Neural cell (in vitro differentiated cells): ENCODE results near the gene IQCK. TPM values are rescaled to one million over a fixed set of nuclear protein-coding genes. Genes with fewer than 3 reads are reported as not detected.

Experiments used
- H2AFZ ChIP-seq: fragments of 200-600, 300-800 bp; sonication (generic), shearing (Covaris generic); 2 replicates; pipeline ENCODE4 v1.6.0; 2014; ENCODE audit warnings: low read depth, mild to moderate bottlenecking, antibody characterized with exemption, low read length, moderate library complexity
- H3F3A ChIP-seq: fragments of 200-600 bp; shearing (Covaris generic); 2 replicates; pipeline ENCODE4 v1.6.1; 2016; ENCODE audit warnings: mild to moderate bottlenecking, moderate library complexity, mixed read lengths, antibody characterized with exemption, low read length; ENCODE audit not compliant: insufficient read depth, poor library complexity, severe bottlenecking
- H3K27ac ChIP-seq: fragments of 200-600, 300-800 bp; sonication (generic), shearing (Covaris generic); 2 replicates; pipeline ENCODE4 v1.5.1; 2014; ENCODE audit warnings: mild to moderate bottlenecking, low read length, moderate library complexity
- H3K27me3 ChIP-seq: fragments of 300-800, 200-600 bp; sonication (generic), shearing (Covaris generic); 2 replicates; pipeline ENCODE4 v1.6.0; 2014; ENCODE audit warnings: mild to moderate bottlenecking, low read depth, low read length, moderate library complexity; ENCODE audit not compliant: insufficient read depth
- H3K36me3 ChIP-seq: fragments of 300-800, 200-600 bp; sonication (generic), shearing (Covaris generic); 2 replicates; pipeline ENCODE4 v1.5.1; 2014; ENCODE audit warnings: mild to moderate bottlenecking, antibody characterized with exemption, low read length, moderate library complexity; ENCODE audit not compliant: insufficient read depth
- H3K4me2 ChIP-seq: fragments of 300-800, 200-600 bp; sonication (generic), shearing (Covaris generic); 2 replicates; pipeline ENCODE4 v1.6.0; 2014; ENCODE audit warnings: mild to moderate bottlenecking, low read length
- H3K4me3 ChIP-seq: fragments of 300-800, 200-600 bp; sonication (generic), shearing (Covaris generic); 2 replicates; pipeline ENCODE4 v1.5.1; 2014; ENCODE audit warnings: mild to moderate bottlenecking, low read length, moderate library complexity
- H3K79me2 ChIP-seq: fragments of 200-600 bp; shearing (Covaris generic); replicated peaks from 2 replicates; pipeline ENCODE4 v1.6.0; 2014; ENCODE audit warnings: mild to moderate bottlenecking, low read length, moderate library complexity; ENCODE audit not compliant: insufficient read depth
- H3K9ac ChIP-seq: fragments of 300-800, 200-600 bp; sonication (generic), shearing (Covaris generic); 2 replicates; pipeline ENCODE4 v1.6.1; 2016; ENCODE audit warnings: mild to moderate bottlenecking, low read length, mixed read lengths
- H3K9me2 ChIP-seq: fragments of 200-600 bp; shearing (Covaris generic); 2 replicates; pipeline ENCODE4 v1.6.1; 2016; ENCODE audit warnings: mild to moderate bottlenecking, low read length, mixed read lengths; ENCODE audit not compliant: insufficient read depth
- H3K9me3 ChIP-seq: fragments of 200-600, 300-800 bp; sonication (generic), shearing (Covaris generic); 2 replicates; pipeline ENCODE4 v1.6.1; 2016; ENCODE audit warnings: mild to moderate bottlenecking, mixed run types, low read length, moderate library complexity, mixed read lengths
- H4K20me1 ChIP-seq: fragments of 200-600 bp; shearing (Covaris generic); 2 replicates; pipeline ENCODE4 v1.6.1; 2016; ENCODE audit warnings: mild to moderate bottlenecking, mixed run types; ENCODE audit not compliant: insufficient read depth
- CTCF ChIP-seq: fragments of 450-650 bp; IDR thresholded peaks from 2 replicates; pipeline ENCODE4 v1.5.1; 2014; ENCODE audit warnings: antibody characterized with exemption, mild to moderate bottlenecking, moderate library complexity; ENCODE audit not compliant: poor library complexity, severe bottlenecking
- EP300 ChIP-seq: fragments of 450-650 bp; conservative IDR thresholded peaks from 2 replicates; pipeline ENCODE4 v1.6.1; 2014; ENCODE audit warnings: antibody characterized with exemption, mild to moderate bottlenecking, moderate library complexity; ENCODE audit not compliant: poor library complexity, severe bottlenecking
- EZH2 ChIP-seq: fragments of 200-600, 300-800 bp; shearing (Covaris generic), sonication (generic); IDR thresholded peaks from 2 replicates; pipeline ENCODE4 v1.6.1; 2014; ENCODE audit warnings: antibody characterized with exemption, low read length, borderline replicate concordance, mild to moderate bottlenecking; ENCODE audit not compliant: insufficient read depth, poor library complexity, severe bottlenecking
- MXI1 ChIP-seq: fragments of 450-650 bp; conservative IDR thresholded peaks from 2 replicates; pipeline ENCODE4 v1.6.1; 2014; ENCODE audit warnings: antibody characterized with exemption, mild to moderate bottlenecking; ENCODE audit not compliant: poor library complexity, severe bottlenecking
- POLR2AphosphoS5 ChIP-seq: IDR thresholded peaks from 2 replicates; pipeline ENCODE4 v1.6.1; 2012
- RAD21 ChIP-seq: fragments of 450-650 bp; conservative IDR thresholded peaks from 2 replicates; pipeline ENCODE4 v1.6.1; 2014; ENCODE audit warnings: antibody characterized with exemption, mild to moderate bottlenecking, moderate library complexity
- REST ChIP-seq: IDR thresholded peaks from 2 replicates; pipeline ENCODE4 v1.6.1; 2012; ENCODE audit warnings: borderline replicate concordance
- SMC3 ChIP-seq: fragments of 450-650 bp; conservative IDR thresholded peaks from 2 replicates; pipeline ENCODE4 v1.6.1; 2014; ENCODE audit warnings: antibody characterized with exemption, mild to moderate bottlenecking, moderate library complexity; ENCODE audit not compliant: poor library complexity
- TAF1 ChIP-seq: IDR thresholded peaks from 2 replicates; pipeline ENCODE4 v1.6.1; 2012; ENCODE audit warnings: low read depth
- polyA plus RNA-seq: library from polyadenylated mRNA; depleted of rRNA; stranded (reverse); fragments of >200 nt; gene quantifications from 2 replicates; pipeline ENCODE4 v1.2.3, GENCODE V29; 2014

IQCK gene
- polyA plus RNA-seq, 1 donor from 2014 or later: 10.2 TPM

- Histone ChIP-seq H4K20me1 (no peaks in the 10 kb centered on the region), H3K79me2 (no peaks in the 10 kb centered on the region), H3F3A (peaks cover 8% of the 10 kb centered on the region), H3K9ac (peak overlapping the region; percentile 18), H3K4me3 (no peak overlapping the region), H3K27me3 (no peaks in the 10 kb centered on the region), H3K27ac (peak overlapping the region; percentile 65), H3K4me2 (peak overlapping the region; percentile 21), H3K36me3 (no peaks in the 10 kb centered on the region), H3K9me3 (no peaks in the 10 kb centered on the region), H3K9me2 (no peaks in the 10 kb centered on the region), H2AFZ (no peak overlapping the region)
- TF ChIP-seq CTCF (no peak), SMC3 (no peak), TAF1 (no peak), EP300 (no peak), MXI1 (no peak), REST (no peak), EZH2 (no peak), RAD21 (no peak), POLR2AphosphoS5 (no peak)
Measured at GRCh38 chr16:19784183-19784736, 66.2 kb downstream of the IQCK start.

- no peaks in the 10 kb centered on the region for H3K27me3 ChIP-seq
- H3K9me2 ChIP-seq: no peaks in the 10 kb centered on the region
- H2AFZ ChIP-seq: no peak overlapping the region
- TF ChIP-seq CTCF: no peak
- no peak for TF ChIP-seq EZH2
- TF ChIP-seq MXI1: no peak
- no peak for TF ChIP-seq TAF1
- TF ChIP-seq POLR2AphosphoS5: no peak
- no peak for TF ChIP-seq RAD21
- no peak for TF ChIP-seq REST
- TF ChIP-seq EP300: no peak
- TF ChIP-seq SMC3: no peak
- no peaks in the 10 kb centered on the region for H3K36me3 ChIP-seq
- H4K20me1 ChIP-seq: no peaks in the 10 kb centered on the region
- no peak overlapping the region for H3K4me3 ChIP-seq
- peaks cover 8% of the 10 kb centered on the region for H3F3A ChIP-seq
- H3K4me2 ChIP-seq: no peak overlapping the region
- no peaks in the 10 kb centered on the region for H3K9me3 ChIP-seq
- H3K79me2 ChIP-seq: no peaks in the 10 kb centered on the region
- no peak overlapping the region for H3K27ac ChIP-seq
- no peak overlapping the region for H3K9ac ChIP-seq
Measured at GRCh38 chr16:19785081-19785480, 67.0 kb downstream of the IQCK start.
